Astrocyte of the cerebellum (primary cell): ENCODE data around the gene COL27A1.

Experiments
- DNase-seq: peaks from one replicate; pipeline ENCODE4 v3.0.0-alpha.2; 2011; ENCODE audit warnings: low read depth
- H3K4me3 ChIP-seq: 2 replicates; pipeline ENCODE4 v1.5.1; 2011; ENCODE audit warnings: mild to moderate bottlenecking, low read depth, low read length, moderate library complexity
- CTCF ChIP-seq: IDR thresholded peaks from 2 replicates; pipeline ENCODE4 v1.5.1; 2012; ENCODE audit warnings: low read length, low read depth, moderate library complexity, mild to moderate bottlenecking; ENCODE audit errors: missing control alignments
- in situ Hi-C: cut with HindIII; loops from 2 replicates; pipeline ENCODE4 v1.10.0; 2017; ENCODE audit warnings: low sequenced_read_pairs

Gene COL27A1

GRCh38 chr9:114172981-114173833 lies 17.9 kb downstream of the COL27A1 start:
- in situ Hi-C loops = no loop called here
- H3K4me3 ChIP-seq = no peak overlapping the region
- no peak for DNase-seq
- no peak for TF ChIP-seq CTCF

GRCh38 chr9:114174557-114174875 lies 19.2 kb downstream of the COL27A1 start:
- in situ Hi-C loops = no loop called here
- TF ChIP-seq CTCF = no peak
- DNase-seq = no peak
- H3K4me3 ChIP-seq = no peak overlapping the region

- H3K4me3 ChIP-seq = no peak overlapping the region
Observed at GRCh38 chr9:114174876-114175771, 19.8 kb downstream of the COL27A1 start.

GRCh38 chr9:114176624-114177291 lies 21.4 kb downstream of the COL27A1 start:
- in situ Hi-C loops = no loop called here
- no peak overlapping the region for H3K4me3 ChIP-seq
- TF ChIP-seq CTCF = no peak
- DNase-seq = no peak

More at GRCh38 chr9:114174876-114175771, 19.8 kb downstream of the COL27A1 start:
- no peak for TF ChIP-seq CTCF
- DNase-seq = no peak
- in situ Hi-C loops = no loop called here

- in situ Hi-C loops = no loop called here
- DNase-seq = no peak
- H3K4me3 ChIP-seq = no peak overlapping the region
- TF ChIP-seq CTCF = no peak
Observed at GRCh38 chr9:114177423-114178064, 22.2 kb downstream of the COL27A1 start.

GRCh38 chr9:114178076-114178475 lies 22.7 kb downstream of the COL27A1 start:
- TF ChIP-seq CTCF = no peak
- in situ Hi-C loops = no loop called here
- no peak for DNase-seq
- no peak overlapping the region for H3K4me3 ChIP-seq
